GM12891 (cell line): Measurements from ENCODE around the gene ANKH.

ENCODE experiments used
- PAX5 ChIP-seq: IDR thresholded peaks from 2 replicates; pipeline ENCODE4 v1.6.1; 2011; ENCODE audit warnings: low read length, moderate library complexity, mild to moderate bottlenecking; ENCODE audit not compliant: insufficient read depth, severe bottlenecking
- POLR2A ChIP-seq: IDR thresholded peaks from 2 replicates; pipeline ENCODE4 v1.6.1; 2011; ENCODE audit warnings: low read depth, low read length, control low read depth
- POLR2AphosphoS5 ChIP-seq: IDR thresholded peaks from 2 replicates; pipeline ENCODE4 v1.6.1; 2011; ENCODE audit warnings: low read depth, low read length, control low read depth
- POU2F2 ChIP-seq: IDR thresholded peaks from 2 replicates; pipeline ENCODE4 v1.6.1; 2011; ENCODE audit warnings: low read depth, mild to moderate bottlenecking, control low read depth, low read length, moderate library complexity
- SPI1 ChIP-seq: IDR thresholded peaks from 2 replicates; pipeline ENCODE4 v1.6.1; 2011; ENCODE audit warnings: low read depth, low read length, control low read depth
- TAF1 ChIP-seq: IDR thresholded peaks from 2 replicates; pipeline ENCODE4 v1.6.1; 2011; ENCODE audit warnings: low read depth, low read length, control low read depth

DNA sequence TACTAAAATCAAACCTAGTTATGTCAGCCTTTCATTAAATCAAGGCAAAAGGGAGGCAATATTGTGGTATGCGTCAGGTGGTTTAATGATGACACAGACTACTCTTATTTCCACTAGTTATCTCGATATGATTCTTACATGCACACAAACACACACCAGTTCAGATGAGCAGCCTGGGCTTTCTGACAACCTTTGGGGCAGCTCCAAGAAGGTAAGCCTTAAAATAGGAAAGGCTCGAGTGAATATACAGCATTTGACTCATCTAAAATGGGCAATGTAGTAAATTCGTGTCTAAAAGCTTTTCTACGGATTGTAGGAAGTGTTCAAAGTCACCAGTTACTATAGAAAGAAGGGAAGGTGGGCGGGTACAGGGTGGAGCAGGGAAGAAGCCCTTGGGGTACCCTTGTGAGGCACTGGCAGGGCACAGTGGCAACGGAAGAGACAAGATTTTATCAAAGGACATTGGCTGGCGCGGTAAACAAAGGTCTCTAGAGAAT lies 1.9 kb downstream of the ANKH start:
- TF ChIP-seq POLR2AphosphoS5 (no peak), POLR2A (no peak), TAF1 (no peak), POU2F2 (no peak), PAX5 (no peak), SPI1 (no peak)
